ENCODE measurements around the gene TSEN34.
"Not testable (repeated sequence)": the region's sequence is repeated elsewhere in the genome, so short reads cannot be mapped to it uniquely, and the experiment has no call there.

TSEN34 gene

GRCh38 chr19:54162241-54162805, 28.8 kb upstream of the TSEN34 start:
- no peak for DNase-seq

- DNase-seq, result no peak
Measured at GRCh38 chr19:54162884-54163283, 28.2 kb upstream of the TSEN34 start.

- no peak for DNase-seq
Measured at GRCh38 chr19:54164369-54165068, 26.6 kb upstream of the TSEN34 start.

GRCh38 chr19:54165222-54165621, 25.9 kb upstream of the TSEN34 start:
- no peak for DNase-seq

GRCh38 chr19:54168174-54168917, 22.8 kb upstream of the TSEN34 start:
- DNase-seq, result peak; percentile 76

GRCh38 chr19:54169149-54169740, 21.9 kb upstream of the TSEN34 start:
- DNase-seq, result no peak

- not testable (repeated sequence) for DNase-seq
Measured at GRCh38 chr19:54171736-54172431, 19.2 kb upstream of the TSEN34 start.

GRCh38 chr19:54172471-54173358, 18.4 kb upstream of the TSEN34 start, which contains the start of gene TMC4:
TMC4 (minus strand) TSS chr19:54173160; CDS start chr19:54173117, 43 bp downstream.
- peak; percentile 86 for DNase-seq

GRCh38 chr19:54173359-54173699, 17.8 kb upstream of the TSEN34 start:
- no peak for DNase-seq

GRCh38 chr19:54173951-54174834, 16.9 kb upstream of the TSEN34 start:
- DNase-seq, result no peak

GRCh38 chr19:54178581-54179261, 12.4 kb upstream of the TSEN34 start:
- no peak for DNase-seq

GRCh38 chr19:54179262-54179852, 11.8 kb upstream of the TSEN34 start:
- DNase-seq, result no peak

GRCh38 chr19:54179921-54180461, 11.1 kb upstream of the TSEN34 start:
- peak; percentile 31 for DNase-seq

- DNase-seq, result no peak
Measured at GRCh38 chr19:54180691-54181091, 10.4 kb upstream of the TSEN34 start.

- not testable (repeated sequence) for DNase-seq
Measured at GRCh38 chr19:54181894-54182293, 9.2 kb upstream of the TSEN34 start.

- DNase-seq, result no peak
Measured at GRCh38 chr19:54183431-54183830, 7.7 kb upstream of the TSEN34 start.

- DNase-seq, result no peak
Measured at GRCh38 chr19:54186351-54186750, 4.8 kb upstream of the TSEN34 start.

GRCh38 chr19:54186934-54187381, 4.2 kb upstream of the TSEN34 start:
- DNase-seq, result no peak

GRCh38 chr19:54188215-54188871, 2.8 kb upstream of the TSEN34 start:
- DNase-seq, result no peak

Data from NCI-H1105 treated with DMSO at 0.1 percent for 48 hours (cell line).